WTC11 (cell line): Measurements from ENCODE around the gene MTA3.

Experiments
- CREM ChIP-seq: sonication (generic); formaldehyde crosslinking; IDR thresholded peaks from 2 replicates; pipeline ENCODE4 v1.8.1; 2022; ENCODE audit warnings: mild to moderate bottlenecking, missing genetic modification reagents, moderate library complexity
- TF ChIP-seq, protein P1 (sequence below): sonication (generic); formaldehyde crosslinking; conservative IDR thresholded peaks from 2 replicates; pipeline ENCODE4 v1.8.1; 2022; ENCODE audit warnings: mild to moderate bottlenecking, missing genetic modification reagents
- TF ChIP-seq, protein P2 (sequence below): sonication (generic); formaldehyde crosslinking; IDR thresholded peaks from 2 replicates; pipeline ENCODE4 v1.8.0; 2023; ENCODE audit warnings: missing genetic modification reagents, mild to moderate bottlenecking, borderline replicate concordance

DNA sequence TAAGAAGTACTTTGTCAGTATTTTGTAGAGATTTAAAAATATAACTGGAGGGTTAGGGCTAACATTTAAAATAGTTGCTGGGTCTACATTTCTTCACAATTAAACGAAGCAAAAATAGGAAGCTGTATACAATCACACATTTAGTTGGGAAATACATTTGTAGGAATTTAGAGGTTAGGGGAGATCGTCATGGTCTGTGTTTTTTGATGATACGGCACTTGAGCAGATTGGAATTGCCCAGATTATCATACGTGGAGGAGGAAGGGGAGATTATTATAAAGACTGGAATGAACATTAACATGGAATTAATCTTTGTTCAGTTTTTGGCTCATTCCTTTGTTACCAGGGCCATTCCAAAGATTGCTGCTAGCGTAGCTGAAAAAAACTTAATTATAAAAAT, 84.6 kb downstream of the MTA3 start:
- TF ChIP-seq, protein P1, sequence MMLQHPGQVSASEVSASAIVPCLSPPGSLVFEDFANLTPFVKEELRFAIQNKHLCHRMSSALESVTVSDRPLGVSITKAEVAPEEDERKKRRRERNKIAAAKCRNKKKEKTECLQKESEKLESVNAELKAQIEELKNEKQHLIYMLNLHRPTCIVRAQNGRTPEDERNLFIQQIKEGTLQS (CRISPR knock-in tag): no peak
- TF ChIP-seq, protein P2, sequence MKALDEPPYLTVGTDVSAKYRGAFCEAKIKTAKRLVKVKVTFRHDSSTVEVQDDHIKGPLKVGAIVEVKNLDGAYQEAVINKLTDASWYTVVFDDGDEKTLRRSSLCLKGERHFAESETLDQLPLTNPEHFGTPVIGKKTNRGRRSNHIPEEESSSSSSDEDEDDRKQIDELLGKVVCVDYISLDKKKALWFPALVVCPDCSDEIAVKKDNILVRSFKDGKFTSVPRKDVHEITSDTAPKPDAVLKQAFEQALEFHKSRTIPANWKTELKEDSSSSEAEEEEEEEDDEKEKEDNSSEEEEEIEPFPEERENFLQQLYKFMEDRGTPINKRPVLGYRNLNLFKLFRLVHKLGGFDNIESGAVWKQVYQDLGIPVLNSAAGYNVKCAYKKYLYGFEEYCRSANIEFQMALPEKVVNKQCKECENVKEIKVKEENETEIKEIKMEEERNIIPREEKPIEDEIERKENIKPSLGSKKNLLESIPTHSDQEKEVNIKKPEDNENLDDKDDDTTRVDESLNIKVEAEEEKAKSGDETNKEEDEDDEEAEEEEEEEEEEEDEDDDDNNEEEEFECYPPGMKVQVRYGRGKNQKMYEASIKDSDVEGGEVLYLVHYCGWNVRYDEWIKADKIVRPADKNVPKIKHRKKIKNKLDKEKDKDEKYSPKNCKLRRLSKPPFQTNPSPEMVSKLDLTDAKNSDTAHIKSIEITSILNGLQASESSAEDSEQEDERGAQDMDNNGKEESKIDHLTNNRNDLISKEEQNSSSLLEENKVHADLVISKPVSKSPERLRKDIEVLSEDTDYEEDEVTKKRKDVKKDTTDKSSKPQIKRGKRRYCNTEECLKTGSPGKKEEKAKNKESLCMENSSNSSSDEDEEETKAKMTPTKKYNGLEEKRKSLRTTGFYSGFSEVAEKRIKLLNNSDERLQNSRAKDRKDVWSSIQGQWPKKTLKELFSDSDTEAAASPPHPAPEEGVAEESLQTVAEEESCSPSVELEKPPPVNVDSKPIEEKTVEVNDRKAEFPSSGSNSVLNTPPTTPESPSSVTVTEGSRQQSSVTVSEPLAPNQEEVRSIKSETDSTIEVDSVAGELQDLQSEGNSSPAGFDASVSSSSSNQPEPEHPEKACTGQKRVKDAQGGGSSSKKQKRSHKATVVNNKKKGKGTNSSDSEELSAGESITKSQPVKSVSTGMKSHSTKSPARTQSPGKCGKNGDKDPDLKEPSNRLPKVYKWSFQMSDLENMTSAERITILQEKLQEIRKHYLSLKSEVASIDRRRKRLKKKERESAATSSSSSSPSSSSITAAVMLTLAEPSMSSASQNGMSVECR: no peak
- TF ChIP-seq CREM (CRISPR knock-in tag): no peak
